NCI-H1417 treated with DMSO at 0.1 percent for 48 hours (cell line): ENCODE measurements around the gene PRR19.

Experiments
- DNase-seq: peaks from one replicate; lab custom pipeline; 2025; lab: John Stamatoyannopoulos, UW

The PRR19 gene

GRCh38 chr19:42271045-42271419, 30.9 kb upstream of the PRR19 start:
- DNase-seq, result no peak

- no peak for DNase-seq
Observed at GRCh38 chr19:42271861-42272534, 29.9 kb upstream of the PRR19 start.

GRCh38 chr19:42272535-42272897, 29.4 kb upstream of the PRR19 start:
- no peak for DNase-seq

- no peak for DNase-seq
Observed at GRCh38 chr19:42272989-42273406, 28.9 kb upstream of the PRR19 start.

- no peak for DNase-seq
Observed at GRCh38 chr19:42273407-42274064, 28.4 kb upstream of the PRR19 start.

- DNase-seq, result no peak
Observed at GRCh38 chr19:42274065-42274682, 27.8 kb upstream of the PRR19 start.

- DNase-seq, result no peak
Observed at GRCh38 chr19:42275103-42275502, 26.8 kb upstream of the PRR19 start.

GRCh38 chr19:42275517-42275916, 26.4 kb upstream of the PRR19 start:
- no peak for DNase-seq

- no peak for DNase-seq
Observed at GRCh38 chr19:42276284-42276683, 25.6 kb upstream of the PRR19 start.

- DNase-seq, result no peak
Observed at GRCh38 chr19:42276821-42277220, 25.1 kb upstream of the PRR19 start.

- DNase-seq, result no peak
Observed at GRCh38 chr19:42277821-42278451, 24.0 kb upstream of the PRR19 start.

- DNase-seq, result no peak
Observed at GRCh38 chr19:42278452-42279154, 23.3 kb upstream of the PRR19 start.

- no peak for DNase-seq
Observed at GRCh38 chr19:42279155-42279901, 22.6 kb upstream of the PRR19 start.

- DNase-seq, result peak; percentile 69
Observed at GRCh38 chr19:42279902-42280814, 21.8 kb upstream of the PRR19 start.

- DNase-seq, result no peak
Observed at GRCh38 chr19:42280815-42281145, 21.2 kb upstream of the PRR19 start.

GRCh38 chr19:42281146-42281826, 20.6 kb upstream of the PRR19 start:
- DNase-seq, result no peak

- DNase-seq, result no peak
Observed at GRCh38 chr19:42281827-42282762, 19.8 kb upstream of the PRR19 start.

- no peak for DNase-seq
Observed at GRCh38 chr19:42282819-42283187, 19.1 kb upstream of the PRR19 start.
